Measurements from ENCODE around the gene C1orf21.

C1orf21 gene

DNA sequence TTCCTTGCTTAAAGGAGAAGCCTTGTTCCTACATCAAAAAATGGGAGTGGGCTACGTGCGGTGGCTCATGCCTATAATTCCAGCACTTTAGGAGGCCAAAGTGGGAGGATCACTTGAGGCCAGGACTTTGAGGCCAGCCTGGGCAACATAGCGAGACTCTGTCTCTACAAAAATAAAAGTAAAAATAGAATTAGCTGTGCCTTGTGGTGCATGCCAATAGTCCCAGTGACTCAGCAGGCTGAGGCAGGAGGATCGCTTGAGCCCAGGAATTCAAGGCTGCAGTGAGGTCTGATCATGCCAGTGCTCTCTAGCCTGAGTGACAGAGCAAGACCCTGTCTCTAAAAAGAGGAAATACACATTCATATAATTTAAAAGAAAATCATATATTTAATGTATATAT lies 127.1 kb downstream of the C1orf21 start:
- no peak for DNase-seq (ENCODE audit: low spot score)

DNA sequence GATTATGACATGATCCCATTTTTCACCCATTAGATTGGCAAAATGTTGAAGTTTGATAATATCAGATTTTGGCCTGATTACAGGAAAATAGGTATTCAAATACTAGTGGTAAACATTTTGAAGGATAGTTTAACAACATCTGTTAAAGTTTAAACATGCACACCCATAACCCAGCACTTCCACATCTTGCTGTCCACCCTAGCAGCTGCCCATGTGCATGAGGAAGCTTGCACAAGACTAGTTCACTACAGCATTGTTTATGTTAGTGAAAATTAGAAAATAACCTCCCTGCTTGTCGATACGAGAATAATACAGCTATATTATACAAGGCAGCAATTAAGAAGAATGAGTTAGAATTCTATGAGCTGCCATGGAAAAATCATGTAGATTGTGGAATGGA lies 127.6 kb downstream of the C1orf21 start:
- no peak for DNase-seq (ENCODE audit: low spot score)

DNA sequence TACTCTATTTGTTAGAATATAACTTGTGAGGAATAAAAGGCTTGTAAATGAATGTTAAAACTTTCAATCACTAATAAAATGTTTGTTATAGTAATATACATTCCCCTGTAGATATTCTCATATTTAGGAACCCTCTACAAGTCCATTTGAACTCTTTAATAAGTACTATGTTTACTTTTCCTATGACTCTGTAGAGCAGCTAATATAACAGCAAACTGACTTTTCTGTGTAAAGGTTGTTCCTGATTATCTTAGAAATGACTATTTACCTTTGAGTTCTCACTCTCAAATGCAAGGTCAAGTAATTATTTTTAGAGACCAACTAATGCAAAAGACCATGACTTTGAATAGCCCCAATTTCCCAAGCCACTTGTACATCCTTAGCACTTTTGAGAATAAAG lies 130.3 kb downstream of the C1orf21 start:
- DNase-seq (ENCODE audit: low spot score), result no peak

DNA sequence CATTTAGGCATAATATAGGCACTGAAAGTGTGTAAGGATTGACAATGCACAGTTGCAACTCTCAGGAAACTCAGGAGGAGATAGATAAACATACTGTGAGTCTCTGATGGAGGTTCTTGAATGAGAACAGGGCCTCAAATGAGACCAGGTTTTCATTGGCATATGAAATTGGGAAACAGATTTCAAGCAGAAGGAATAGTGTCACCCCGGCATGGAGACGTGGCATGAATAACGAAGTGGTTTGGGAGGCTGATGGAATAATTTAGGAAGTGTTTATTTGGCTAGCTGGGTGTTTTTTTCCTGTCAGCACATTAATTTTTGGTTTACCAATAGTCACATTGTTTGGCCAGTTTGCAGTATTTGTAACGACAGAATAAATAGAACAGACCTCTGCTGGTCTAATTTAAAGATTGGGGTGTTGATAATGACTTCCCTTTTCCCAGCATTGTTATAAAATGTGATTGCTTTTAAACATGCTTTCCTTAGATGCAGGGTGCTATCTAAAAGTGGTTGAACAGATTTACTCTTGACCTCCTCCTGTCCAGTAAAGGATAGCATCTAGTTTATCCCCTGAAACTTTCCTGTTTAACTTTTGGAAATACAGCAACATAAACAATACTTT lies 132.0 kb downstream of the C1orf21 start:
- no peak for DNase-seq (ENCODE audit: low spot score)

DNA sequence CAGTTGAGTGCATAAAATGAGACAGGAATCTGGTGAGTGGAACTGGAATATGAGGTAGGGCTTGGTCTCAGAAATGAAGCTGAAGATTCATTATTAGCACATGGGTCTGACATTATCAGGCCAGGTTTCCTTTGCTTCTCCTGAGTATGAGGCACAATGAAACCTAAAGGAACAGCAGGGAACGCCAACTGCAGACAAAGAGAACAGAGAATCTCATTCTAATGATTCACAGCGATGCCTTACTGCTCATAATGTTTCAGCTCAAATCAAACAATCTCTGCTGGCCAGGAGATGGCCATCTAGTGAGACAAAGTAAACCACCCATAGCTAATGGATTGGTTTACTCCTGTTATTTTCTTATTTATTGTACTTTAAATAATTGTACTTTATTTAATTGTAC lies 133.5 kb downstream of the C1orf21 start:
- DNase-seq (ENCODE audit: low spot score), result no peak

DNA sequence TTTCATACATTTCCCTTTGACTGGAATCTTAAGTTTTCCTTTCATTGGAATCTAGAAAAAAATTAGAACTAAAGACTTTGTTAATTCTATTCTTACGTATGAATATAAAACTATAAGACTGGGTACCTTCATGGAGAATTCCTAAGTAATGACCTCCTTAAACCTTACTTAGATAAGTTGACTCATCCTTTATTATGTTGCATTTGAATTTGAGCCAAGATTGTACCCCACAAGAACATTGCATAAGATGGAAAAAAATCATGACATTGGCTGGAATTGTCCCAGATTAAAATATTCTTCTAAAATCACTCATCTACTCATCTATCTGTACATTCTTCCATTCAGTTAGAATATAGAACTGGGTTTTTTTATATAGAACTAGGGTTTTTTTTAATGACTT lies 137.4 kb downstream of the C1orf21 start:
- DNase-seq (ENCODE audit: low spot score), result no peak

DNA sequence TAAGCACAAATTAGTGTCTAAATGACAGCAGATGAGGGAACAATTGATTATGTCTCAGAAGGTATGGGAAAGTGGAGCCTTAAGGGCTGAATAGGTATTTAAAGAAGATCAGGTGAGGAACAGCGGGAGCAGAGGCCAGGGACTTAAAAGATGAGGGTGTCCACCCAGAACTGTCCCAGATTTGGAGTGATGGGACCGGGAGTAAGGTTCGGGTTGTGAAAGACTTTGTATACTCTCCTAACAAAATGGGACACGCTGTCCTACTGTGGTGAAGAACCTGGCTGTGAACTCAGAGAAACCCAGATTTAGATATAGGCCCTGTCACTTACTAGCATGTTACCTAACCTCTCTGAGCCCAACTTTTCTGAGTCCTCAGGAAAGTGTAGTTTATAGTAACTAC lies 140.6 kb downstream of the C1orf21 start:
- no peak for DNase-seq (ENCODE audit: low spot score)

DNA sequence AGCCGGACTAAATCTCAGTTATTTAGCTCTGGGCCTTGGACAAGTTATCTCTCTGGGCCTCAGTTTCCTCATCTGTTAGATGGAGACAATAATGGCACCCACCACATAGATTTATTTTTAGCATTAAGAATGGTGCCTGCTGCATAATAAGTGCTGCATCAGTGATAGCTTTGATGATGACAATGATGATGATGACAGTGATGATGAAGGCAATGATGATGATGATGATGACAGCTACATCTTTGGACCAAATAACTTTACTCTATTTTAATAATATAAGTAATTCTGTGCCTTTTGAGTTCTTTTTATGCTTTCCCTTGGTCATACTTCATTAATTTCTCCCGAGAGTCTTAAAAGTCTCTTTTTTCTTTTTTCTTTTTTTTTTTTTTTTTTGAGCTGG lies 143.4 kb downstream of the C1orf21 start:
- DNase-seq (ENCODE audit: low spot score), result no peak

DNA sequence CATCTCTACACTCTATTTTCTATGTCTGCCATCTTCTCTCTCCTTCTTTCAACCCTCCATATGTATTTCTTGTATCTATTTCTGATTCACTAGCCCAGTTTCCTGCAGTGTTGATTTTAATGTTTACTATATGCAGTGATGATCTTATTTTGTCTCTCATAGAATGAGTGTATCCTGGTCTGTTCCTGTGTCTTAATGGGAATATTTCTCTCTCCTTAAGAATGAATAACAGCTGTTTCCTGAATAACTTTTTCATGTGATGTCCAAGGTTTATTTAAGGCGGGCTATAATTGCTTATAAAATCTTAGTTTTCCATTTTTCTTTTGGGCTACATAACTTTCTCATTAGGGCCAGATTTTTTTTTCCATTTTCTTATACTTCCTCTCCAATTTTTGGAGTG lies 144.5 kb downstream of the C1orf21 start:
- DNase-seq (ENCODE audit: low spot score), result no peak

DNA sequence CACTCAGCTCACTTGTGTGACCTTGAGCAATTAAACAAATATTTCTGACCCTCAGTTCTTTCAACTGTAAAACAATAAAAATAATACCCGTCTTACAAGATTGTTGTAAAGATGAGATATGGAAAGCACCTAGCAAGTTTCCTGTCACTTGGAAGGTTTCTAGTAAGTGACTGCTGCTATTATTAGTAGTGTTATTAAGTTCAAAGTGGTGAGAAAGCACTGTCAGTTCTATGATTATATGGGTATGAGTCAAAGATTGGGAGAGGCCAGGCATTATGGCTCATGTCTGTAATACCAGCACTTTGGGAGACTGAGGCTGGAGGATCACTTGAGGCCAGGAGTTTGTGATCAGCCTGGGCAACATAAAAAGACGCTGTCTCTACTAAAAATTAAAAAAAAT lies 145.4 kb downstream of the C1orf21 start:
- no peak for DNase-seq (ENCODE audit: low spot score)

DNA sequence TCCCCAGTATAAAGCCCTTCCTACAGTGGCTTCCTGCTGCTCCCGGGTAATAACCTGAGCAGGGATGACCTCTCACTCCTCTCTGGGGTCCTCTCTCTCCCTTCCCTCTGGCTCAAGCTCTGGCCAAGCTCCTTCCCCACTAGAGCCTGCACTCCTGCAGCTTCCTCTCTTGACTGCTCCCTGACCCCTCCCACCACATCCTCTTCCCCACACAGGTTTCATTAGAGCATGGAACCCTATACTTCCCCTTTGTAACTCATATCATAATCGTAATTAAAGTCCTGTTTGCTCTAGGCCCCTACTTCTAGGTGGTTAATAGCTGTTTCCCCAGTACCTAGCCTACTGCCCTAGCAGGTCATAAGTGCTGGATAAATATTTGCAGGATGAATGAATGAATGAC lies 146.2 kb downstream of the C1orf21 start:
- no peak for DNase-seq (ENCODE audit: low spot score)

DNA sequence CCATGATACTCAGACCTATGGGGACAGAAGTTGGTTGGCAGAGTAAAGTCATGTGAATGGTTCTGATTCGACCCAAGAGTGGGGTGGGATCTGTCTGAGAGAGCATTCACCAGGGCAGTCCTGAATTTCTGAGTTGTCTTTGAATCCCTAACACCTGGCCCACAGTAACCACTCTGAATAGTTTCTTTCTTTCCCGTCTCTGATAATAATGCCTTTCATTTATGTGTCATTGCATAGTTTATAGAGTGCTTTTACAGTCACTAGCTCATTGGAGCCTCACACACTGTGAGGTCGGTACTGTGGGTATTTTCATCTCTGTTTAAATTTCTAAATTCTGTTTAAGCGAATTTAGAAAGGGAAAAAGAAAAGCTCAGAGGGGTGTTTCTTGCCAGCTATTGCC lies 147.1 kb downstream of the C1orf21 start:
- DNase-seq (ENCODE audit: low spot score), result no peak

DNA sequence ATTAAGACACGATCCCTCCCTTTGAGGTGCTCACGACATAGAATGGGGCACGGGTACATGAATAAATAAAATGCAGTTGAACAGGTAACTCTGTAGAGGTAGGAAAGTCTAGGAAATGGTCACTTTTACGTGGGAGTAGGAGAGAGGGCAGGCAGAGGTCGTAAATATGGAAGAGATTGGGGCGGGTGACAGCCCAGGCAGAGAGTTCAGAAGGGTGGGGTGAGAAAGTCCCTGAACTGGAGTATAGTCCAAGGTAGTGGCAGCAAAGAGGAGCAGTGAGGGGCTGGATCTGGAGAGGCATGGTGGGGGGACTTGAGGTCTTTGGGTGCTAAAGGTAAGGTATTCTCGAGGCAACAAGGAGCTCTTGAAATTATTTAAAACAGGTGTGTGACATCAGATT lies 147.9 kb downstream of the C1orf21 start:
- DNase-seq (ENCODE audit: low spot score), result no peak

DNA sequence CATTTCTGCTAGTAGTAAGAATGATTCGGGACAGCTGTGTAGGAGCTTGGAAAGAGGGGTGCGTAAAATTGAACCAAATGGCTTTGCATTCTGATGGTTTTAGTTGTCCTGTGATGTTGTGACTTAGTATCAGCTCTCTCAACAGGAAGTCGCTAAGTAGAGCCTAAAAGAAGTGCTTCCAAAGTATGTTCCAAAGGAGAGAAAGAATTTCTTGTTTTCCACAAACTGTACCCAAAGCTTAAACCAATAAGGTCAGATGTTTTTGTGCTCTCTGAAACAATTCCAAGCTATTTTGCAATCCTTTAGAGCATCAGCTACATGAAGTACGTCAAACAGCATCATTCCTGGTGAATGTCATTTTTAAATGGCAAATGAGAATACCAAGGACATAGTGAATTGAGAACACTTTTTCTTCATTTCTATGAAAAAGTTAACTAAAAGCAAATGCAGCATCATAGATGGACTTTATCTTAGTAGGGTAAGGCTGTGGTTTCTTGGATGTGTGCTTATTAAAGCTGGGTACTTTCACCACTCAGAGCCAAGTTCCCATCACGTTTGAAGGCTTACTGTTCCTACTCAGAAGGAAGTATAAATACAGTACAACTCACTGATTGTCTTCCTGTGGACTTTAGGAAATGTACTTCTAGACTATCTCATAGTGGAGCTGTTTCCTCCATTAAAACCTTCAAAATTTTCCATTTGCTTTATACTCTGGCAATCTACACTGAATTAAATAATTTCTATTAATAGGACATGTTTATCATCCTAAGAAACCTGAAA lies 148.6 kb downstream of the C1orf21 start:
- no peak for DNase-seq (ENCODE audit: low spot score)

DNA sequence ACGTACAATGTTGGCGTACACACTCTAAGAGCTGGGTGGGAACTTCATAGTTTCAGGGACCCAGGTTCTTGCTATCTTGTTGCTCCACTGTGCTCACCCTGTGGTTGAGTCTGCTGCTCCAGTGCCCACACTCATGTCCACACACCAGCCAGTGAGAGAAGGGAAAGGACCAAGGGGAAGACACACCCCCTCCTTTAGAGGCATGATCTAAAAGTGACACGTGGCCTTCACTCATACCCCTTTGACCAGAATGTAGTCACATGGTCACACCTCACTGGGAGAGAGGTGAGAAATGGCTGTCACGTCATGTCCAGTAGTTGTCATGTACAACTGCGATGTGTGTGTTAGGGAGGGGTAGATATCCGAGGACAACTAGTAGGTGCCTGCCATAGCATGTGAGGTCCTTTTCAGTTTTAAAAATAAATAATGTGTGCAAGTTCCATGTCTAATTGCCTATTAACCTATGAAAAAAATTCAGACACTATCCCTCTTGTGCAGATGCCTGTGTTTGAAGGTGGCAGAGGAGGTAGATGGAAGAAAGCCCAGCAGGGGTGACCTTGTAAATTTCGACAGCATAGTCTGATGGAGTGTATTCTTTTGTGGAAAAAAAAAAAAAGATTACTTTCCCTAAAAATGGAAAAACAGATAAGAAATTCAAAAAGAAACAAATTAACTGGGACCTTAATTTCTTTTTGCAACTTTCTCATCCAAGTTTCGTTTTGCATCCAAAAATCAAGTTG lies 149.6 kb downstream of the C1orf21 start:
- no peak for DNase-seq (ENCODE audit: low spot score)

DNA sequence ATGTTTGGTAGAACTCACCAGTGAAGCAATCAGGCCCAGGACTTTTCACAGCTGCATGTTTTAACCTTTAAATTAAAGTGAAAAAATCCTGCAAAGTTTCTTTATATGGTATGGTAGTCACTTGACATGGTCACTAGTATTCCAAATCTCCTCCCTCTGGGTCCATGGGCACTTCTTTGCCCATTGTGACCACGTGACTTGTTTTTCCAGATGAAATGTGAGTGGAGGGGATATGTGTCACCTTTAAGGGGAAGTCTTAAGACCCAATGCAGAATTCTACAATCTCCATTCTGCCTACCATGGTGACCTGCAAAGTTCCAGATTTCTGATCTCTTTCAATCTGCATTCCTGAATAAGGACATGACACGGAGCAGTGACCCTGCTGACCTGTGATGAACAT lies 152.8 kb downstream of the C1orf21 start:
- no peak for DNase-seq (ENCODE audit: low spot score)

DNA sequence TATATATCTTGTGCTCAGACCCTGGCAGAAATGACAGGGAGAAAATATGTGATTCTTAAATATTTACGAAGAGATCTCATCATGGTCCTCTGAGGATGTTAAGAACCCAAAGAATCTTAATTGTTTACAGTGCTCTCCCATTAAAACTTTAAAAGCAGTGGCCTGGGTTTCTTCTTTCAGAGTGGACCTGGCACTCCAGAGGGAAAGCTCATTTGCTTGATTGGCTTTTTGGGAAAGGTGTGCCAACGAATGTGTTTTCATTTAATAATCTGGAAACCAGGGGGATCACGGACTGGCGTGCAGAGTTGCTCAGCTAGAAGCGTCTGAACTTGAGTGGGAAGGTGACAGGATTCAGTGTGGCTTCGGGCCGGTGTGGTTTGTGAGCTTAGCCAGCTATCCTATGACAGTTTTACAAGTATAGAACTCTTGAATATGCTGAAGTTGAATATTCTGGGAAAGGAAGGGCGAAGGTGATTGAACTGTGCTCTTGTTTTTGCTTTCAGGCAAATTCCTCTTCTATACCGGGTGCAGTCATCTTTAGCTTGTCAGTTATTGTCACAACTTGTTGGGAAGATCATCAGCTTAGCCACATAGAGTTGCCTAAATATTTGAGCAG lies 154.8 kb downstream of the C1orf21 start:
- no peak for DNase-seq (ENCODE audit: low spot score)

DNA sequence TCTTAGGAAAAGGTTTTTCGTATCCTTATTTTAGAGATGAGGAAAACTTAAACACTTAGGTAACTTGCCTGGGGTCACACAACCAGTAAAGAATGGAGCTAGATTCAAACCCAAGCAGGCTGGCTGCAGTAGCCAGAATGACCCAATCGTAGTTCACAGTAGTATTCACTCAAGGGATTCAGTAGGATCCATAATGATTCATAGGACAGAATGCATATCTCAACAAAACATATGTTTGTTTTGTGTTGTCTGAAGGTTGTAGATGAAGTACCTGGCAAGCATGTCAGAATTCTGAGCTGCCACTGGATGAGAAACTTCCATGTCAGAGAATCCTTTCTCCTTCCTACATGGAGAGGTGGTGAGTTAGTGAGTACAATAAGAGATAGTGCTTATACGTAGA lies 155.5 kb downstream of the C1orf21 start:
- DNase-seq (ENCODE audit: low spot score), result no peak

DNA sequence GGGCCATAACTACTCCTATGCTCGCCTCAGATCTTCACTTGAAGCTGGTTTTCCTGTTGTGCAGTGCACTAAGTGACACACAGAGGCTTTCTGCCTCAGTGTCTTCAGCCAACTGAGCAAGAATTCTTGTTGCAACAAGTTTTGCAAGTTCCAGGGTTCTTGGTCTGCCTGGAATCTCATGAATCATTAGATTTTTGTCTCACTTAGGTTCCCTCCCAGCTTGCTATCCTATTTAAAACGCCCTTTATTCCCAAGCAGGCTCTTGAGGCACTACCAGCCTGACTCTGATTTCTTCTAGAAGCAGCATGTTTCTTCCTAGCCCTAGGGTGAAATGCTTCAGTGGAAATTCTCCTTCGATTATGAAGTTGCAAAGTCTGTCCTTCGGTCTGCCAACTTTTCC lies 158.8 kb downstream of the C1orf21 start:
- no peak for DNase-seq (ENCODE audit: low spot score)

DNA sequence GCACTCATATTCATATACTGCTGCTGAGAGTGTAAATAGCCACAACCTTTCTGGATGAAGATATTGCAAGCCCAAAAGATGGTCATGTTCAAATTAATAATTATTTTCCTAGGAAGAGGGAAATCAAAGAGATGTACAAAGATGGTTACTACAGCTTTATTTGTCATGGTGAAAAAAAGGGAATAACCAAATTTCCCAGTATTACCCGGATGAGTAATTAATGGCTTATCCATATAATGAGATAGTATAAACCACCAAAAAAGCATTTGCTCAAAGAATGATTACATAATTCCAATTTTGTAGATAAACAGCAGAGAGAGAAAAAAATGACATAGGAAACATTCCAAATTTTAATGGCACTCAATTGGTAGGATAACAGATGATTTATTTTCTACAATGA lies 165.6 kb downstream of the C1orf21 start:
- DNase-seq (ENCODE audit: low spot score), result no peak

DNA sequence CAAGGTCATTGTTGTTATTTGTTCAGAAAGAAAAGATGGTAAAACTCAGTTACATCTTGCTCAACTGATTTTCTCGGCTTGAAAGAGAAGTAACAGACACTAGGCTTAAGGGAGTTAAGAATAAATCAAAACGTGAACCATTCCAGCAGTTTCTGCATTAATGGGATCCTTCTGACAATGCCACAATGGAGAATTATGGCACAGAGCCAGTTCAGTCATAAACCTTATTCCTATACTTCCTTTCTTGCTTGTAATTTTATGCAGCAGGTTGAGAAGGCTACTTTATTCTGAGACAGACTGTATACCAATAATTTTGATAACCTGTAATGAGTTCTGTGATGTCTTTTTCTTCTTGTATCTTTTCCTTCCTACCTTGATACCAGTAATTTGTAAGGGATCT lies 167.0 kb downstream of the C1orf21 start:
- DNase-seq (ENCODE audit: low spot score), result no peak

DNA sequence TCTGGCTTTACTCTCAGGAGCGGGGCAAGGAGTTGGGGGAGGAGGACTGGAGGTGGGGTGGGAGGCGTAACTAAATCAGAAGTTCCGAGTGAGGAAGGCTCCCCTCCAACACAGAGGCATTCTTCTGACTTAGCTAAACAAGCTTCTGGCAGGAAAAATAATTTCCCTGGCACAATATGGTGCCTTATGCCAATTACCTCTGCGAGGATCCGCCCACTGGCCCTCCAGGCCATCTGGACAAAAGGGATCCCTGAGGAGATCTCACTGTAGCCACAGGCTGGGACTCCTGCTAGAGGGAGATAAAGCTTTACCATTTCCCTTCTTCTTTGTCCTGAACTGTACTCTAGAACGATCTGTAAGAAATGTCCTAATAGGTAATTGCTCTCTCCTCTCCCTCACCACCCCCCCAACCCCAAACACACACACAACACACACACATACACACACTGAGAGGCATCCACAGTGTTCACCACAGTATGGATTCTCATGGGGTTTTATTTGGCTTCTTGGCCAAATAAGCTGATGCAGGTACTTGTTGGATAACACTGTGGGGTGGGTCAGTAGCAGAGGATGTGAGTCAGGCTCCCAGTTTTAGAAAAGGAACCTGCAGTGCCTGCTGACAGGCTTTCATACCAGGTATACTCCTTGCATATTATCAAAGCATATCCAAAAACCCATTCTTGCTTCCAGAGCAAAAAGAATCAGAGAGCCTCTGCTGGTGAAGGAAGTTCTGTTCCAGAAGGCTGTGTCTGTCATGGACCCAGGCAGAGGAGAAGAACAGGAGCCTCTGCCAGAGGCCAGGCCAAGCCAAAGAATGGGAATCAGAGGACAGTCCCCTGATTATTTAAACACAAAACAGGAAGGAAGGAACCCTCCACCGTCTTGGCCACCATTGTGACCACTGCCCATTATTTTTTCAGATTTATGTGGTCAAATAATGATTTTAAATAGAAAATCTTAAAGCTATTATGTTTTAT lies 169.1 kb downstream of the C1orf21 start:
- no peak for DNase-seq (ENCODE audit: low spot score)
